ENCODE data around the gene MYH9. TPM values are rescaled to one million over a fixed set of nuclear protein-coding genes. Genes with fewer than 3 reads are reported as not detected.

Gene MYH9
- total RNA-seq, 1 experiment from 2014 or later: 464 TPM

Other genes with a start within 250 kb of the MYH9 start
- 9.6 and 19.0 TPM in 2 replicates for gene APOL3, start 227.2 kb downstream of the MYH9 start, total RNA-seq (2014; rRNA removed; shearing (Covaris generic))
- not detected in 2 replicates for gene APOL4, start 186.2 kb downstream of the MYH9 start, total RNA-seq (2014; rRNA removed; shearing (Covaris generic))
- 43.7 and 51.4 TPM in 2 replicates for gene APOL2, start 148.4 kb downstream of the MYH9 start, total RNA-seq (2014; rRNA removed; shearing (Covaris generic))
- 15.2 and 20.0 TPM in 2 replicates for gene APOL1, start 134.8 kb downstream of the MYH9 start, total RNA-seq (2014; rRNA removed; shearing (Covaris generic))
- 13.8 and 17.0 TPM in 2 replicates for gene TXN2, start 93.7 kb upstream of the MYH9 start, total RNA-seq (2014; rRNA removed; shearing (Covaris generic))
- 3.6 and 4.5 TPM in 2 replicates for gene FOXRED2, start 119.1 kb upstream of the MYH9 start, total RNA-seq (2014; rRNA removed; shearing (Covaris generic))
- 519 and 532 TPM in 2 replicates for gene EIF3D, start 141.2 kb upstream of the MYH9 start, total RNA-seq (2014; rRNA removed; shearing (Covaris generic))

Data from Daoy (cell line).